HepG2 (cell line): ENCODE results near the gene C20orf144. TPM values are rescaled to one million over a fixed set of nuclear protein-coding genes. Genes with fewer than 3 reads are reported as not detected.
A peak's percentile ranks its signal among the peaks of the same experiment; 100 is the strongest.

ENCODE experiments used
- AKNA ChIP-seq: sonication (generic); formaldehyde crosslinking; IDR thresholded peaks from 2 replicates; pipeline ENCODE4 v1.4.0; 2020; ENCODE audit warnings: missing genetic modification reagents, borderline replicate concordance
- HMGA1 ChIP-seq: sonication (generic); formaldehyde crosslinking; conservative IDR thresholded peaks from 2 replicates; pipeline ENCODE4 v1.4.0; 2020; ENCODE audit warnings: missing genetic modification reagents
- MAZ ChIP-seq, 2 experiments: sonication (generic) in 1 of 2; formaldehyde crosslinking in 1 of 2; IDR thresholded peaks; 2 replicates each; pipeline versions ENCODE4 v1.5.0 to v1.6.1; 2012 to 2020; ENCODE audit warnings: low read depth in 2 of 2, mild to moderate bottlenecking in 2 of 2, borderline replicate concordance in 1 of 2, improper control_type of control experiment in 1 of 2, low read length in 1 of 2, missing genetic modification reagents in 1 of 2, moderate library complexity in 1 of 2
- NFE2L2 ChIP-seq: fragments of 150-350 bp; IDR thresholded peaks from 2 replicates; pipeline ENCODE4 v1.6.1; 2014; ENCODE audit warnings: low read length
- PPARG ChIP-seq: conservative IDR thresholded peaks from 2 replicates; pipeline ENCODE4 v1.6.1; 2016; ENCODE audit warnings: missing biosample characterization, missing genetic modification reagents
- PRDM15 ChIP-seq: sonication (generic); formaldehyde crosslinking; IDR thresholded peaks from 2 replicates; pipeline ENCODE4 v1.4.0; 2020; ENCODE audit warnings: missing genetic modification reagents
- SYNCRIP ChIP-seq: fragments of 200-400 bp; formaldehyde crosslinking; IDR thresholded peaks from 2 replicates; pipeline ENCODE4 v1.6.1; 2018; ENCODE audit warnings: mild to moderate bottlenecking, low read depth, low read length; ENCODE audit not compliant: insufficient read depth
- TIGD3 ChIP-seq: sonication (generic); formaldehyde crosslinking; IDR thresholded peaks from 2 replicates; pipeline ENCODE4 v1.5.1; 2020; ENCODE audit warnings: mild to moderate bottlenecking, missing genetic modification reagents, borderline replicate concordance
- ZBTB7A ChIP-seq: sonication (generic); formaldehyde crosslinking; IDR thresholded peaks from 2 replicates; pipeline ENCODE4 v1.8.0; 2022; ENCODE audit warnings: mild to moderate bottlenecking, missing genetic modification reagents
- ZNF646 ChIP-seq: sonication (generic); formaldehyde crosslinking; IDR thresholded peaks from 2 replicates; pipeline ENCODE4 v1.9.0; 2021; ENCODE audit warnings: mild to moderate bottlenecking, missing genetic modification reagents
- polyA plus RNA-seq, 8 experiments: library from polyadenylated mRNA; depleted of rRNA in 3 of 8; stranded (reverse) in 7 of 8; unstranded in 1 of 8; fragments of >200 nt; fragmentation: Illumina TruSeq in 4 of 8; extraction: Trizol in 4 of 8; gene quantifications; 2 replicates each; pipeline versions ENCODE4 v1.2.1 to v1.2.3, GENCODE V29; 2011 to 2016; ENCODE audit warnings: low read depth in 4 of 8, missing spikeins in 1 of 8, mixed read lengths in 1 of 8; ENCODE audit not compliant: insufficient read depth in 1 of 8
- total RNA-seq, 5 experiments: library from RNA; depleted of rRNA; stranded (reverse); fragments of >200 nt; fragmentation: Illumina TruSeq; extraction: Trizol; gene quantifications; 2 replicates each; pipeline ENCODE4 v1.2.3, GENCODE V29; 2016; ENCODE audit warnings: low read depth in 1 of 5

C20orf144 gene
- total and polyA plus RNA-seq, 2 of the 13 experiments (the other 11 are each of a cell fraction or from before 2014, with no cell fraction given), result 0.09 to 0.16 TPM

- TF ChIP-seq MAZ (IDR thresholded peaks at IDR 0.05; ENCODE audit: borderline replicate concordance, low read depth, low read length), result no peak
- TF ChIP-seq MAZ (CRISPR knock-in tag; IDR thresholded peaks at IDR 0.05; ENCODE audit: low read depth), result peak; percentile 86
- TF ChIP-seq PPARG (CRISPR knock-in tag), result 0 out of 2 replicates have a peak, but pooled peaks have one; percentile 18
- TF ChIP-seq PRDM15 (CRISPR knock-in tag), result peak; percentile 78; the same call in 1 of the 2 replicates
- TF ChIP-seq ZNF646 (CRISPR knock-in tag), result no peak
- no peak for TF ChIP-seq SYNCRIP
- no peak; the same call in 1 of the 2 replicates for TF ChIP-seq TIGD3 (CRISPR knock-in tag)
- peak; percentile 84 for TF ChIP-seq AKNA
- no peak for TF ChIP-seq ZBTB7A (CRISPR knock-in tag)
- no peak for TF ChIP-seq HMGA1 (CRISPR knock-in tag)
- TF ChIP-seq NFE2L2, result no peak
These were observed 12.4 kb downstream of the C20orf144 start, which contains the start of gene NECAB3 (continued) for GRCh38 chr20:33674294-33675135.
